Measurements from ENCODE around the gene SETMAR. TPM values are rescaled to one million over a fixed set of nuclear protein-coding genes. Genes with fewer than 3 reads are reported as not detected.

SETMAR gene
- total and polyA plus RNA-seq, 2 of the 4 experiments (the other 2 are of a cell fraction), result 12.7 to 18.1 TPM

DNA sequence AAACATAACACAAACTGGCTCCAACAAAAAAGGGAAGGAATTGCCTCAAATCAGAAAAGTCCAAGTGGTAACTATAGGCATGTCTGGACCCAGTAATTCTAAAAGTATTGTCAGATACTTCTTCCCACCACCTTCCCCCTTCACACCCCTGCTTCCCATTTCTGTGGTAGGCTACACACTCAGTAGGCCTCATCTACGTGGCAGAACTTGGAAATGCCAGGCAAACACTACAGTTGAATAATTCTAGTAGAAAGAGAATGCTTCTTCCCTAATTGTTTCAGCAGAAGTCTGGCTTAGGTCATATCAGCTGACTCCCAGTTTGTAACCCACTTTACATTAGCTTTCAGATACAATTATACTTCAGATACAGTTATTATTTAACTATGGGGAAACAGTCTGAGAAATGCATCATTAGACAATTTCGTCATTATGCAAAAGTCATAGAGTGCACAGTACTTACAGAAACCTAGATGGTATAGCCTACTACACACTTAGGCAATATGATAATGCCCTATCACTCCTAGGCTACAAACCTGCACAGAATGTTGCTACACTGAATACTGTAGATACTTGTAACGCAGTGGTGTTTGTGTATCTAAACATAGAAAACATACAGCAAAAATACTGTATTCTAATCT lies 6.4 kb downstream of the SETMAR start:
- no CpG with 5 or more reads among the region's 3 CpGs for WGBS, 2 experiments (ENCODE audit: extremely low coverage in 2 of 2, insufficient read length in 1 of 2)
- Histone ChIP-seq H3K14ac (replicated peaks; ENCODE audit: low read depth, low read length) (no peak overlapping the region), H3K9me3 (ENCODE audit: control insufficient read depth, insufficient read depth, low read length) (no peaks in the 10 kb centered on the region), H2AK9ac (replicated peaks; ENCODE audit: low read depth, low read length, poor library complexity) (no peak overlapping the region), H3K4me1 (ENCODE audit: control insufficient read depth, insufficient read depth, low read length) (peaks cover 8% of the 10 kb centered on the region), H3K4ac (ENCODE audit: low read depth, low read length) (no peak overlapping the region), H4K8ac (ENCODE audit: low read depth in 2 of 2, low read length in 2 of 2) (no peak overlapping the region), H2BK20ac (ENCODE audit: low read depth, low read length) (no peak overlapping the region), H2BK120ac (ENCODE audit: low read depth, low read length) (no peak overlapping the region), H2BK15ac (ENCODE audit: low read depth, low read length) (no peak overlapping the region), H4K5ac (ENCODE audit: low read depth, low read length) (no peak overlapping the region), H3K9me1 (ENCODE audit: insufficient read depth, low read length) (no peaks in the 10 kb centered on the region; the same call in 1 of the 2 replicates), H2AFZ (replicated peaks; ENCODE audit: low read length, poor library complexity) (no peak overlapping the region), H3K27me3 (ENCODE audit: control insufficient read depth, insufficient read depth, low read length) (no peaks in the 10 kb centered on the region), H4K91ac (ENCODE audit: insufficient read depth, low read depth, low read length) (no peak overlapping the region), H3K9ac (ENCODE audit: low read depth, low read length) (no peak overlapping the region), H3K56ac (ENCODE audit: extremely low read depth, insufficient read depth, low read length) (no peak overlapping the region), H3K27ac (ENCODE audit: insufficient read depth, low read length) (no peak overlapping the region), H2AK5ac (ENCODE audit: low read depth, low read length) (no peak overlapping the region), H3K4me3 (ENCODE audit: insufficient read depth, low read depth, low read length) (no peak overlapping the region), H3K18ac (ENCODE audit: low read depth, low read length) (no peak overlapping the region), H2BK5ac (ENCODE audit: low read depth, low read length, poor library complexity, severe bottlenecking) (no peak overlapping the region), H3K4me2 (ENCODE audit: low read depth, low read length) (no peak overlapping the region), H3K79me1 (ENCODE audit: low read depth in 1 of 2, low read length in 2 of 2) (peaks cover 7 to 12% of the 10 kb centered on the region in 2 experiments; a peak in 1 of 4 replicates), H4K20me1 (ENCODE audit: insufficient read depth, low read length) (no peaks in the 10 kb centered on the region), H3K36me3 (ENCODE audit: control insufficient read depth, insufficient read depth, low read length) (peaks cover 2% of the 10 kb centered on the region; the same call in 1 of the 2 replicates), H3K23ac (ENCODE audit: low read depth, low read length) (no peak overlapping the region)
- dilution Hi-C loops (cut with HindIII; ENCODE audit: low sequenced_read_pairs, unreplicated experiment), result no loop called here
- in situ Hi-C loops (cut with MboI; ENCODE audit: low sequenced_read_pairs), result loop anchor here (25.0 kb wide), 1 partner anchor 753 kb away; no protein-coding TSS in a partner anchor
- intact Hi-C loops (cut with micrococcal nuclease), result loop anchor here (5.0 kb wide), 1 partner anchor 183 kb away; the partner anchor contains the start of gene ITPR1
- no TSS peak for BruUV-seq (replicated peaks)
- ATAC-seq (ENCODE audit: low read depth) (no peak), DNase-seq (no peak)
- ChIA-PET POLR2A (ENCODE audit: unreplicated experiment) (no interaction called here), CTCF (no interaction called here)
- TF ChIP-seq FOS (IDR thresholded peaks at IDR 0.05; ENCODE audit: low read depth, low read length), result no peak
- TF ChIP-seq CHD1 (IDR thresholded peaks at IDR 0.05; ENCODE audit: low read depth, low read length), result no peak
- TF ChIP-seq, protein P1, sequence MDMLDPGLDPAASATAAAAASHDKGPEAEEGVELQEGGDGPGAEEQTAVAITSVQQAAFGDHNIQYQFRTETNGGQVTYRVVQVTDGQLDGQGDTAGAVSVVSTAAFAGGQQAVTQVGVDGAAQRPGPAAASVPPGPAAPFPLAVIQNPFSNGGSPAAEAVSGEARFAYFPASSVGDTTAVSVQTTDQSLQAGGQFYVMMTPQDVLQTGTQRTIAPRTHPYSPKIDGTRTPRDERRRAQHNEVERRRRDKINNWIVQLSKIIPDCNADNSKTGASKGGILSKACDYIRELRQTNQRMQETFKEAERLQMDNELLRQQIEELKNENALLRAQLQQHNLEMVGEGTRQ (IDR thresholded peaks at IDR 0.05; ENCODE audit: low read depth, low read length), result no peak
- TF ChIP-seq NFE2L2 (IDR thresholded peaks at IDR 0.05; ENCODE audit: low read depth, low read length), result no peak
- TF ChIP-seq RAD21 (IDR thresholded peaks at IDR 0.05; ENCODE audit: low read length), result no peak
- TF ChIP-seq CEBPB (IDR thresholded peaks at IDR 0.05; ENCODE audit: low read depth, low read length), result no peak
- TF ChIP-seq, protein P2, sequence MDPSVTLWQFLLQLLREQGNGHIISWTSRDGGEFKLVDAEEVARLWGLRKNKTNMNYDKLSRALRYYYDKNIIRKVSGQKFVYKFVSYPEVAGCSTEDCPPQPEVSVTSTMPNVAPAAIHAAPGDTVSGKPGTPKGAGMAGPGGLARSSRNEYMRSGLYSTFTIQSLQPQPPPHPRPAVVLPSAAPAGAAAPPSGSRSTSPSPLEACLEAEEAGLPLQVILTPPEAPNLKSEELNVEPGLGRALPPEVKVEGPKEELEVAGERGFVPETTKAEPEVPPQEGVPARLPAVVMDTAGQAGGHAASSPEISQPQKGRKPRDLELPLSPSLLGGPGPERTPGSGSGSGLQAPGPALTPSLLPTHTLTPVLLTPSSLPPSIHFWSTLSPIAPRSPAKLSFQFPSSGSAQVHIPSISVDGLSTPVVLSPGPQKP (IDR thresholded peaks at IDR 0.05; ENCODE audit: borderline replicate concordance, low read depth, low read length), result no peak
- TF ChIP-seq MAZ (IDR thresholded peaks at IDR 0.05; ENCODE audit: borderline replicate concordance, low read depth, low read length), result no peak
- no peak for TF ChIP-seq MXI1 (IDR thresholded peaks at IDR 0.05; ENCODE audit: borderline replicate concordance, low read depth, low read length)
- TF ChIP-seq RFX5 (IDR thresholded peaks at IDR 0.05; ENCODE audit: low read depth, low read length), result no peak
- no peak for TF ChIP-seq SMC3 (IDR thresholded peaks at IDR 0.05; ENCODE audit: low read depth, low read length)
- no peak for TF ChIP-seq RCOR1 (IDR thresholded peaks at IDR 0.05; ENCODE audit: insufficient replicate concordance, low read length)

Measured in IMR-90 (cell line).